HG02798 (cell line): Measurements from ENCODE around the gene DCLRE1A.
"Not testable (repeated sequence)": the region's sequence is repeated elsewhere in the genome, so short reads cannot be mapped to it uniquely, and the experiment has no call there.

ENCODE experiments used
- ATAC-seq: cut with Tn5 transposase; IDR thresholded peaks from one replicate; pipeline ENCODE4 v1.9.1; 2021; ENCODE audit warnings: mild to moderate bottlenecking; ENCODE audit not compliant: unreplicated experiment, poor library complexity

Gene DCLRE1A

DNA sequence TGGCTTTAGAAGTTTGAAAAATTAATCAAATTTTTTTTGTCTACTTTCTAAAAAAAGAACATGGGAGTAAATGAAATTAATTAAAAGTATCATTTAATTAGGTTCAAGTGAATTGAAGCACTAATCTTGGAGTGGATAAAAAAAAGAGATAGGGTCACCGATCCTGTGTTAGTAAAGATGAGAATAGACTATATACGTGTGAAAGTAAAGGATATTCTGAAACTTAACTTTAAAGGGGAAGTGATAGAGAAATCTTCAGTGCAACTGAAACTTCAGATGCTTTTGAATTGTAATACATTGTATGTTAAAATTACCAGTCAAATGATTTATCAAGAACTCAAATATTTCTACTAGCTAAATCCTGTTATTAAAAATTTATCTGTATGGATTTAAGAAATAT, 5.4 kb upstream of the DCLRE1A start:
- ATAC-seq = peak; percentile 32

- no peak for ATAC-seq
These were observed 4.7 kb upstream of the DCLRE1A start for GRCh38 chr10:113858541-113858940.

GRCh38 chr10:113857210-113857609, 3.3 kb upstream of the DCLRE1A start:
- ATAC-seq = no peak

DNA sequence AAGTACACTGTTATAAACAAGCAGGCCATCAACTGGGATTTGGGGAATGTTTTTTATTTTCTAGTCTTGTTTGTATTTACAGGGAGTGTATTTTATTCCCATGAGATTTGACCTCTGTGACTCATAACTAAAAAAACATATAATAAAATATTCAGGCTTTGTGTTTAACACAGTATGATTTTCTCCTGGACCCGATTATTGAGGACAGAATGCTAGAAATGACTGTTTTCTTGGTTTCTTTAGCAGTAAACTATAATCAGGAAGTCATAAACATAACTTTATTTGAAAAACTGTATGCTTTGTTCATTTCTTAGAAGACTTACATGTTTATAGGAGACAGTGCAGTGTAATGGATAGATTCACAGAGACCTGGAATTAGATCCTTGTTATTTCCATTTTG, 2.7 kb upstream of the DCLRE1A start:
- no peak for ATAC-seq

DNA sequence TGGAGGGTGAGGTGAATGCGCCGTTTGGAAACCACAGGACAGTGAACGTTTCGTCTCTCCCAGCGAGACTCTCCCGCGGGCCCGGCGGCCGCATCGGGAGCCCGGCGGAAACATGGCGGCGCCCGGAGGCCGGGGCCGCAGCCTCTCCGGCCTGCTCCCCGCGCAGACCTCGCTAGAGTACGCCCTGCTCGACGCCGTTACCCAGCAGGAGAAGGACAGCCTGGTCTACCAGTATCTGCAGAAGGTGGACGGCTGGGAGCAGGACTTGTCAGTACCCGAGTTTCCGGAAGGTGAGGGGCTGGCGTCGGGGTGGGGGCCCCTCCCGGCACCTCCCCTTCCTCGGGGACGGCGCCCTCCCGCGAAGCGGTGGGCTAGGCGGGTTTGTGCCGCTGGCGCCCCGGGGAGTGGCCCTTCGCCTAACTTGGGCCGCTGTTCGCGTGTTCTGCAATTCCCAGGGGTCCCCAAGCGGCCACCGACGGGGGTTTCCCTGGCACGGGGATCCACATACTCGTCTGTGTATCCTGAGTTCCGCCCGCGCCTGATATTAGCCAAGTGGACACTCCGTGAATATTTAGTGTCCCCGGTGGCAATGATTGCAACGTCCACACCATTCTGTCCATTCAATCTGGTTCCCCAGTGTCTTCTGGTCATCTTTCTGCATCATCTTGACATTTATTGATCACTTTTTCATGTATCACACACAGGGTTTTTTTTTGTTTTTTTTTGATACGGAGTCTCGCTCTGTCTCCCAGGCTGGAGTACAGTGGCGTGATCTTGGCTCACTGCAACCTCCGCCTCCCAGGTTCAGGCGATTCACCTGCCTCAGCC, 1.1 kb upstream of the DCLRE1A start:
- ATAC-seq = peak; percentile 44

- ATAC-seq = no peak
These were observed 287 bp downstream of the DCLRE1A start for GRCh38 chr10:113853578-113854012.

GRCh38 chr10:113849946-113850345, 3.9 kb downstream of the DCLRE1A start:
- no peak for ATAC-seq

DNA sequence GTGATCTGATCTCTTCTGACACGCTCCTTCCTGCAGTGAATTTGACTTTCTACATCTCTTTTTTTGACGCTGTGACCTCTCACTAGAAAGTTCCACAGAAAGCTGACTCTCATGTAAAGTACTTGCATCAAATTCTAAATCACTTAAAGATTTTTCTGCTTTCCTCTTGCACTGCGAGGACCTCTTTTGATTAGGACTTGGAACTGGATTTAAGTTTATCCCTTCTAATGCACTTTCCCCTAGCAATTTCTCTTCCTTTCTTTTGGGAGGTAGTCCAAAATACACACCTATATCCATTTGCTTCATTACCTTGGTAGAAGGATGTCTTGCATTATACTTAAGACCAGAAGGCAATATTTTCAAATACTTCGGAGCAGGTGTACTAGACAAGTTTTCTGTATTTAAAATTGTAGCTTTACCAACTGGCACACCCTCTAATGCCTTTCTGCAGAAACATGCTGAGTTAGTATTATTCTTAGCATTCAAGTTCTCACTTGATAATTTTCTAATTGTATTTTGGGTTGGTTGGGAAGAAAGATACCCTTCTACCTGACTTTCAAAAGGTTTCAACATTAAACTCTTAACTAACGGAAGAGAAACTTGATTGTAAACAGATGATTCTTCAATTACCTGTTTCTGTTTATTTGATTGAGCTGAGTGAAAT, 4.6 kb downstream of the DCLRE1A start:
- ATAC-seq = no peak

GRCh38 chr10:113846036-113846435, 7.8 kb downstream of the DCLRE1A start:
- no peak for ATAC-seq

GRCh38 chr10:113843972-113844485, 9.9 kb downstream of the DCLRE1A start:
- no peak for ATAC-seq

DNA sequence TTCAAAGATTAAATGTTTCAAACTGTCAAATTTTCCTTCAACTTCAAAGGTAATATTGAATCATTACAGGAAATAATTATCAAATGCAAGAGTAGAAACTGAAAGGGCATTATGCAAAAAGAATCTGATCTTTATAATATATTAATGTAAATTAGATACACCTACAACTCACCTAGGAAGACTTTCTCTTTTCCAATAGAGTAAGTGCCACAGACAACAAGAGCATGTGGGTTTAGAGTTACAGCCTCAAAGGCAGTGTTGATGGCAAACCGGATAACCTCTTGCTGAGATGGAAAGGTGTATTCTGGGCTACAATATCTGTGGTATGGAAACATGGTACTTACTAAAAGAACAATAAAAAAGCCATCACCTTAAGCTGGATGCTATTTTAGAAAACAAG, 11.7 kb downstream of the DCLRE1A start:
- ATAC-seq = no peak

DNA sequence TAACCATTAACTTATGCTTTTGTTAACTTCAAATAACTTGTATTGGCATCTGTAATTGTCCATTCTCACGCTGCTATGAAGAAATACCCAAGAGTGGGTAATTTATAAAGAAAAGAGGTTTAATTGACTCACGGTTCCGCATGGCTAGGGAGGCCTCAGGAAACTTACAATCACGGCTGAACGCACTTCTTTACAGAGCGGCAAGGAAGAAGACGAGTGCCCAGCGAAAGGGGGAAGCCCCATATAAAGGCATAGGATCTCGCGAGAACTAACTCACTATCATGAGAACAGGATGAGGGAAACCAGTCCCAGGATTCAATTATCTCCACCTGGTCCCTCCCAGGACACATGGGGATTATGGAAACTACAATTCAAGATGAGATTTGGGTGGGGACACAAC, 25.3 kb downstream of the DCLRE1A start:
- ATAC-seq = not testable (repeated sequence)

DNA sequence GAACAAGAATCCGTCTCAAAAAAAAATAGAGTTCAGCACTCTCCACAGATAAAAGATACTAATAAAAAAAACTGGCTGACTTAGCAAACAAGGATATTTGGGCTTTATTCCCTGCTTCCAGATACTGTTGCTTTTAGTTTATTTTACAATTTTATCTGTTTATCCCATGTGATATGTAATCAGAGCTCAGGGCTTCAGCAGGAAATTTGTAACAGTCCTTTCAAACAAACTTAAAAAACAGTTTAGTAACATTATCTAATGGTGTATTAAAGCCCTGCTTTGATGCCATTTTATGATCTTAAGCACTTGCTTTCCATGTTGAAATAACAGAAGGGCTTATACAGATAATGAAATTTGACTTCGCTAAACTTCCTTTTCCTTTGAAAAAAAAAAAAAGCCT, 28.1 kb downstream of the DCLRE1A start:
- no peak for ATAC-seq

DNA sequence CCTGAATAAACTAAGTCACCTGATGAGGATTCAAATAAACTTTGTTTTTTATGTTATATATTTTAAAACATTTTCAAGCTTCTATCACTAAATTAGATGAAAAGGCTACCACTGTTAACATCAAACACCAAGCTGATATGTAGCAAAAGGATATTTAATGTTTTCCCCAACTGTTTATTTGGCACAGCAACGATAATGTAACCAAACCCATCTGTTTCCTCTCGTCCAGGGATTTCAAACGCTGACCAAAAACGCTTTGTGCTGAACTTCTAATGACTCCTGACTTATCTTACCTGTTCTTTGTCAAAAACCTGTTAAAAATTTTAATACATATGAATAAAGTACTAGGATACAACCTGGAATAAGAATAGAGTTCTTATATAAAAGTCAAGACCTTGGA, 30.5 kb downstream of the DCLRE1A start:
- ATAC-seq = no peak

- ATAC-seq = no peak
These were observed 31.7 kb downstream of the DCLRE1A start for GRCh38 chr10:113822174-113822573.

- not testable (repeated sequence) for ATAC-seq
These were observed 32.6 kb downstream of the DCLRE1A start for GRCh38 chr10:113821306-113821705.

- ATAC-seq = no peak
These were observed 33.4 kb downstream of the DCLRE1A start for GRCh38 chr10:113820507-113820906.

- no peak for ATAC-seq
These were observed 33.9 kb downstream of the DCLRE1A start for GRCh38 chr10:113819989-113820388.

GRCh38 chr10:113814700-113815099, 39.2 kb downstream of the DCLRE1A start:
- not testable (repeated sequence) for ATAC-seq

DNA sequence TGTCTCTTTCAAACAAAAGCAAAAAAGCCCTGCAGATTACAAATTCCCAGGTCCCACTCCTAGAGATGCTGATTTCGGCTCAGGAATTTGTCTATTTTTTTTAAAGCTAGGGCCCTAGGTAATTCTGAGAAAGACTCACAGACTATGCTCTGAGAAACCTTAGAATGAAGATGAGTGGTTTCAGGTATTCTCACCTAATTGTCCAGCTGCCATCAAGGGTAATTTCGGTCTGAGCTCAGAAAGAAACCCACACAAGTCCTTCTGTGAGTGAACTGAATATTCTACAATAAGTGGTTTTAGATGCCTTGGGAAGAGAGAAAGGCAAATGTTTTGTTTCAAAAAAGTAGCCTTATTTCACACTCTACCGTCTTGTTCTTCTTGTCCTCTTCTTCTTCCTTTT, 45.7 kb downstream of the DCLRE1A start:
- peak; percentile 57 for ATAC-seq

- no peak for ATAC-seq
These were observed 47.4 kb downstream of the DCLRE1A start for GRCh38 chr10:113806503-113806902.
